Right lobe of liver (tissue), 6 donors: ENCODE measurements around the gene EDNRB. TPM values are rescaled to one million over a fixed set of nuclear protein-coding genes. Genes with fewer than 3 reads are reported as not detected.
A peak's percentile ranks its signal among the peaks of the same experiment; 100 is the strongest.
"Not testable (repeated sequence)": the region's sequence is repeated elsewhere in the genome, so short reads cannot be mapped to it uniquely, and the experiment has no call there.

ENCODE experiments used
- ATAC-seq, 4 donors: fragments of 200-7000 bp; cut with Tn5 transposase; one replicate each; pipeline ENCODE4 v1.9.1; 2020; ENCODE audit warnings: mild to moderate bottlenecking in 4 of 4, moderate library complexity in 4 of 4
- DNase-seq, 3 donors: peaks; one replicate each; pipeline ENCODE4 v3.0.0-alpha.2; 2020
- H3K27ac ChIP-seq, 3 donors: fragments of 200-600 bp; one replicate each; pipeline ENCODE4 v1.8.0; 2022
- H3K27me3 ChIP-seq, 2 donors: fragments of 200-600 bp; one replicate each; pipeline ENCODE4 v1.8.0; 2022
- H3K36me3 ChIP-seq, 4 donors: fragments of 200-600 bp; sonication (generic) in 1 of 4; one replicate each; pipeline versions ENCODE4 v1.5.1 to v1.8.0; 2017 to 2022; ENCODE audit warnings: control low read depth in 1 of 4
- H3K4me1 ChIP-seq, 4 donors: fragments of 200-600 bp; sonication (generic) in 1 of 4; one replicate each; pipeline versions ENCODE4 v1.5.1 to v1.8.0; 2017 to 2022; ENCODE audit warnings: control low read depth in 1 of 4
- H3K4me3 ChIP-seq, 3 donors: fragments of 200-600 bp; one replicate each; pipeline ENCODE4 v1.8.0; 2022
- H3K9me3 ChIP-seq, 4 donors: fragments of 200-600 bp; sonication (generic) in 1 of 4; one replicate each; pipeline versions ENCODE4 v1.5.1 to v1.8.0; 2017 to 2022; ENCODE audit warnings: control low read depth in 1 of 4
- POLR2A ChIP-seq: fragments of 450-650 bp; IDR thresholded peaks from one replicate; pipeline ENCODE4 v1.6.1; 2017; ENCODE audit warnings: antibody characterized with exemption, mild to moderate bottlenecking
- WGBS: methylation state at CpG from one replicate; pipeline ENCODE4 v1.1.6; 2018; ENCODE audit warnings: low coverage, low lambda C conversion rate; ENCODE audit not compliant: insufficient coverage; ENCODE audit errors: missing lambda C conversion rate; 5-methylcytosine and 5-hydroxymethylcytosine counted together
- intact Hi-C, 2 donors: fragments of 100-400 bp; cut with DNase I; formaldehyde crosslinking; loops; one replicate each; pipeline versions ENCODE4 v1.11.2 to v1.14.1; 2022
- total RNA-seq, 6 experiments: library from RNA; depleted of rRNA in 2 of 6; stranded (reverse); fragments of >200 nt in 2 of 6; fragmentation: NEBNext Ultra II Directional in 3 of 6; extraction: Animal tissue kit (Norgen Biotek cat#: 25700) in 3 of 6; gene quantifications; one replicate each; pipeline versions ENCODE4 v1.1.0 to v1.2.4, GENCODE V29; 2016 to 2023
- TF ChIP-seq, protein P1 (sequence below), 4 donors: fragments of 200-600 bp in 3 of 4; fragments of 450-650 bp in 1 of 4; IDR thresholded peaks; one replicate each; pipeline versions ENCODE4 v1.5.1 to v1.8.0; 2016 to 2022; ENCODE audit warnings: antibody characterized with exemption in 4 of 4, mild to moderate bottlenecking in 2 of 4
- donor health status: DM: no; HTN: yes; CAD: no.
- donor health status: DM: no; HTN: no; CAD: no.
- donor health status: DM: no; HTN: no; CAD: no.
- donor health status: DM: no; HTN: yes; CAD: no.
- donor health status: DM: no; HTN: yes; CAD: no.

EDNRB gene
- total RNA-seq, 6 experiments from 2014 or later = 17.3 to 33.9 (median 23.1) TPM

GRCh38 chr13:77860507-77860981 is 58.1 kb downstream of the EDNRB start:
- Histone ChIP-seq H3K27ac (no peak overlapping the region), H3K36me3 (no peaks in the 10 kb centered on the region), H3K27me3 (no peaks in the 10 kb centered on the region), H3K9me3 (no peaks in the 10 kb centered on the region), H3K4me3 (no peak overlapping the region), H3K4me1 (no peaks in the 10 kb centered on the region)
- WGBS = 52% methylated on average over 1 of the region's 1 CpG
- ATAC-seq (peak in 1 of 4 donors; percentile 25), DNase-seq (no peak)
- intact Hi-C loops = no loop called here
- TF ChIP-seq POLR2A = no peak
- TF ChIP-seq, protein P1, sequence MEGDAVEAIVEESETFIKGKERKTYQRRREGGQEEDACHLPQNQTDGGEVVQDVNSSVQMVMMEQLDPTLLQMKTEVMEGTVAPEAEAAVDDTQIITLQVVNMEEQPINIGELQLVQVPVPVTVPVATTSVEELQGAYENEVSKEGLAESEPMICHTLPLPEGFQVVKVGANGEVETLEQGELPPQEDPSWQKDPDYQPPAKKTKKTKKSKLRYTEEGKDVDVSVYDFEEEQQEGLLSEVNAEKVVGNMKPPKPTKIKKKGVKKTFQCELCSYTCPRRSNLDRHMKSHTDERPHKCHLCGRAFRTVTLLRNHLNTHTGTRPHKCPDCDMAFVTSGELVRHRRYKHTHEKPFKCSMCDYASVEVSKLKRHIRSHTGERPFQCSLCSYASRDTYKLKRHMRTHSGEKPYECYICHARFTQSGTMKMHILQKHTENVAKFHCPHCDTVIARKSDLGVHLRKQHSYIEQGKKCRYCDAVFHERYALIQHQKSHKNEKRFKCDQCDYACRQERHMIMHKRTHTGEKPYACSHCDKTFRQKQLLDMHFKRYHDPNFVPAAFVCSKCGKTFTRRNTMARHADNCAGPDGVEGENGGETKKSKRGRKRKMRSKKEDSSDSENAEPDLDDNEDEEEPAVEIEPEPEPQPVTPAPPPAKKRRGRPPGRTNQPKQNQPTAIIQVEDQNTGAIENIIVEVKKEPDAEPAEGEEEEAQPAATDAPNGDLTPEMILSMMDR (IDR thresholded peaks at IDR 0.05) = no peak

DNA sequence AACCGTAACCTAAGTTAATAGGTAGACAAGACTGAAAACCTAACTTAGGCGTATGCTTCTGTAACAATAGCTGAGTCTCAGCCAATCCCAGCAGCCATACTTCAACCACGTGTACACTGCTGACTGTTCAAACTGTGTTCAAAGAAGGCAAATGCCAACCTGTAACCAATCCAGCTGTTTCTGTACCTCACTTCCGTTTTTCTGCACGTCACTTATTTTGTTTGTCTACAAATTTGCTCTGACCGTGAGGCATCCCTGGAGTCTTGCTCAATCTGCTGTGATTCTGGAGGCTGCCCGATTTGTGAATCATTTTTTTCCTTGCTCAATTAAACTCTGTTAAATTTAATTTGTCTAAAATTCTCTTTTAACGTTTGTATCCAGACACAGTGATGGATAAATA is 59.2 kb downstream of the EDNRB start:
- H3K4me1 ChIP-seq = no peaks in the 10 kb centered on the region
- H3K27me3 ChIP-seq = no peaks in the 10 kb centered on the region
- H3K4me3 ChIP-seq = no peak overlapping the region
- no peak overlapping the region for H3K27ac ChIP-seq
- no peaks in the 10 kb centered on the region for H3K9me3 ChIP-seq
- 40% methylated on average over 8 of the region's 8 CpGs for WGBS
- ATAC-seq = no peak
- no peaks in the 10 kb centered on the region for H3K36me3 ChIP-seq
- TF ChIP-seq, protein P1 (IDR thresholded peaks at IDR 0.05) = no peak
- TF ChIP-seq POLR2A = no peak
- no peak for DNase-seq
- intact Hi-C loops = no loop called here

DNA sequence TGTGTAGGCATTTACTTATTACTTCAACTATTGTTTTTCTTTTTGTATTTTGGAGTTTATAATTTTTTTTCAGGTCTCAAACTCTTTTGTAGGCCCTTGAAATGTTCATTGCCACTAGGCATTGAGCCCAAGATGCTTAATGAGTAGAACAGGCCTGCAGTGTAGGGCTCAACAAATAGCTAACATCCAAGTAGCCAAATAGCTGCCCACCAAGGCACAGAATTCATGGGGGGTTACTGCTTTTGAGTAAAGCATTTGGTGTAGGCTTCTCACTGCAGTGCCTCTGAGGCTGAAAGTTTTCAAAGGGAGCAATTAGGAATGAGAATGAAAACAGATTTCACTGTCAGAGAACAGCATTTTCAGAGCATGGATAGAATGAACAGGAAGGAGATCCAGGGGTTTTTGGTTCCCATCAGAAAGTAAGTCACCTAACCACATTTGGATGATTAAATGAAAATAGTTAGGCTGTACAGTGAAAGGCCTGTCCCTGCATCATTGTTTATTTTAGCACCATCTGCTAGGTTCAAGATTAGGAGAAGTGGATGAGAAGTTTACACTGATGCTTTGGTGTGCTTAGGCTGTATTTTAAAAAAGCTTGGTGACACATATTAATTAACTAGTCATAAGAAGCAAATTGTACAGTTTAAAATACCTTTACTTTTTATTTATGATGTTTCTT is 61.0 kb downstream of the EDNRB start:
- ATAC-seq (no peak), DNase-seq (no peak)
- intact Hi-C loops = no loop called here
- TF ChIP-seq POLR2A = no peak
- TF ChIP-seq, protein P1 (IDR thresholded peaks at IDR 0.05) = no peak
- no peaks in the 10 kb centered on the region for H3K9me3 ChIP-seq
- H3K27me3 ChIP-seq = no peaks in the 10 kb centered on the region
- H3K4me3 ChIP-seq = no peak overlapping the region
- H3K27ac ChIP-seq = no peak overlapping the region
- no peaks in the 10 kb centered on the region for H3K36me3 ChIP-seq
- H3K4me1 ChIP-seq = no peaks in the 10 kb centered on the region

- intact Hi-C loops = no loop called here
Measured at GRCh38 chr13:77853703-77854102, 64.9 kb downstream of the EDNRB start.

DNA sequence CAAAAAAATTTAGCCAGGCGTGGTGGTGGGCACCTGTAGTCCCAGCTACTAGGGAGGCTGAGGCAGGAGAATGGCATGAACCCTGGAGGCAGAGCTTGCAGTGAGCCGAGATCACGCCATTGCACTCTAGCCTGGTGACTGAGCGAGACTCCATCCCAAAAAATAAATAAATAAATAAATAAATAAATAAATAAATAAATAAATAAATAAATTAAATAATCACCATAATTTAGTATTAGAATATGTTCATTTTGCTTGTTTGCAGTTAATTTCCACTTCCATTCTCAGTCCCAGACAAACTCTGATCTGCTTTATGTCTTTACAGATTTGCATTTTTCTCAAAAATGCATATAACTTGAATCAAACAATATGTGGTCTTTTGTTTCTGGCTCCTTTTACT is 70.6 kb downstream of the EDNRB start:
- DNase-seq, intact Hi-C loops, H3K27me3 ChIP-seq, H3K9me3 ChIP-seq, H3K4me1 ChIP-seq, H3K27ac ChIP-seq, H3K36me3 ChIP-seq, H3K4me3 ChIP-seq, ATAC-seq: not testable (repeated sequence)
- 69% methylated on average over 4 of the region's 4 CpGs for WGBS

More at GRCh38 chr13:77853703-77854102, 64.9 kb downstream of the EDNRB start:
- no peak for TF ChIP-seq POLR2A
- TF ChIP-seq, protein P1 (IDR thresholded peaks at IDR 0.05) = no peak
- no peaks in the 10 kb centered on the region for H3K36me3 ChIP-seq
- no peaks in the 10 kb centered on the region for H3K4me1 ChIP-seq
- WGBS = 30% methylated on average over 4 of the region's 4 CpGs
- H3K4me3 ChIP-seq = no peak overlapping the region
- H3K27me3 ChIP-seq = no peaks in the 10 kb centered on the region
- DNase-seq = no peak
- no peak for ATAC-seq
- no peak overlapping the region for H3K27ac ChIP-seq
- no peaks in the 10 kb centered on the region for H3K9me3 ChIP-seq
